Pancreas (tissue), 10 donors: ENCODE measurements around the gene SYF2. TPM values are rescaled to one million over a fixed set of nuclear protein-coding genes. Genes with fewer than 3 reads are reported as not detected.

Source experiments
- ATAC-seq, 4 donors: fragments of 200-7000 bp; cut with Tn5 transposase; one replicate each; pipeline versions ENCODE4 v1.8.0 to v1.9.1; 2020; ENCODE audit warnings: mild to moderate bottlenecking in 4 of 4, moderate library complexity in 4 of 4
- DNase-seq, 6 donors: peaks; one replicate each; pipeline ENCODE4 v3.0.0-alpha.2; 2020
- FAIRE-seq: peaks from 2 replicates; lab custom pipeline; 2012; peaks lifted over from hg19 to GRCh38; lab: Jason Lieb, UNC
- H3K27ac ChIP-seq, 4 donors: fragments of 200-600 bp; sonication (generic); 1 replicate in 3 of 4; 2 replicates in 1 of 4; pipeline versions ENCODE4 v1.5.0 to v1.8.0; 2020
- H3K27me3 ChIP-seq, 4 donors: fragments of 200-600 bp; one replicate each; pipeline ENCODE4 v1.8.0; 2021
- H3K36me3 ChIP-seq, 3 donors: fragments of 200-600 bp; sonication (generic) in 1 of 3; one replicate each; pipeline versions ENCODE4 v1.5.0 to v1.8.0; 2020 to 2021
- H3K4me1 ChIP-seq, 3 donors: fragments of 200-600 bp; one replicate each; pipeline ENCODE4 v1.8.0; 2021
- H3K4me3 ChIP-seq, 4 donors: fragments of 200-600 bp; sonication (generic) in 2 of 4; one replicate each; pipeline versions ENCODE4 v1.5.0 to v1.8.0; 2020 to 2021
- H3K9me3 ChIP-seq, 4 donors: fragments of 200-600 bp; one replicate each; pipeline ENCODE4 v1.8.0; 2021
- WGBS, 2 donors: extraction: QIAGEN DNeasy Blood & Tissue Kit; methylation state at CpG; one replicate each; pipeline ENCODE4 v1.1.7; 2013; 5-methylcytosine and 5-hydroxymethylcytosine counted together
- intact Hi-C, 3 donors: fragments of 100-400 bp; cut with DNase I; formaldehyde crosslinking; loops; one replicate each; pipeline versions ENCODE4 v1.11.1 to v1.14.2; 2022
- polyA plus RNA-seq, 2 donors: library from polyadenylated mRNA; stranded (reverse); fragments of 200-250 nt; gene quantifications; one replicate each; pipeline ENCODE4 v1.2.3, GENCODE V29; 2013
- total RNA-seq, 6 donors: library from RNA; stranded (reverse); fragmentation: NEBNext Ultra II Directional in 4 of 6; extraction: Animal tissue kit (Norgen Biotek cat#: 25700) in 4 of 6; gene quantifications; one replicate each; pipeline versions ENCODE4 v1.2.1 to v1.2.4, GENCODE V29; 2021 to 2023
- TF ChIP-seq, protein P1 (sequence below), 4 donors: fragments of 200-600 bp; sonication (generic) in 3 of 4; IDR thresholded peaks; one replicate each; pipeline versions ENCODE4 v1.5.0 to v1.8.0; 2021; ENCODE audit warnings: antibody characterized with exemption in 4 of 4
- donor health status: healthy with polysubstance abuse.
- donor health status: DM: no; HTN: no; CAD: no; lungs with moderate emphysema.
- donor health status: DM: no; HTN: no; CAD: no.
- donor health status: control.
- donor health status: control.
- donor health status: Bipolar disorder and iron deficiency.
- donor health status: DM: yes; HTN: yes; CAD: no.
- donor health status: DM: no; HTN: no; CAD: no.
- donor health status: DM: no; HTN: no; CAD: no.
- donor health status: DM: yes; HTN: yes; CAD: no.

Gene SYF2
- total and polyA plus RNA-seq, 8 donors: 19.0 to 49.3 (median 22.5) TPM

DNA sequence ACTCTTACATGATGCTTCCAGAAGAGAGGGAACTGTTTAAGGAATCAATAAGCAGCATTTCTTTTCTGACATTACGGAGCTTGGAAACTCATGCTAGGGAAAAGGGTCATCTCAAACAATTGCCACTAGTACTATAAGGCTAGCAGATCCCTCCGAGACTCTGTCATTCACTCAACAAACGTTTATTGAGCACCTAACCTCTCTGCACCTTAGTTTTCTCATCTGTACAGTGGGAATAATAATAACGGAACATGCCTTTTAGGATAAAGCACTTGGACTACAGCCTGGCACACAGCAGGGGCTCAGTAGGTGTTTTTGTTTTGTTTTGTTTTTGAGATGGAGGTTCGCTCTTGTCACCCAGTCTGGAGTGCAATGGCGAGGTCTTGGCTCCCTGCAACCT is 51.3 kb downstream of the SYF2 start:
- no peak for ATAC-seq
- no peak for DNase-seq
- Histone ChIP-seq H3K27me3 (no peaks in the 10 kb centered on the region), H3K9me3 (no peaks in the 10 kb centered on the region), H3K27ac (no peak overlapping the region), H3K4me3 (no peak overlapping the region), H3K36me3 (no peaks in the 10 kb centered on the region), H3K4me1 (no peaks in the 10 kb centered on the region)
- intact Hi-C loops: no loop called here
- WGBS, 2 donors: 79 to 82% methylated on average over 6 of the region's 6 CpGs
- no peak for FAIRE-seq
- TF ChIP-seq, protein P1, sequence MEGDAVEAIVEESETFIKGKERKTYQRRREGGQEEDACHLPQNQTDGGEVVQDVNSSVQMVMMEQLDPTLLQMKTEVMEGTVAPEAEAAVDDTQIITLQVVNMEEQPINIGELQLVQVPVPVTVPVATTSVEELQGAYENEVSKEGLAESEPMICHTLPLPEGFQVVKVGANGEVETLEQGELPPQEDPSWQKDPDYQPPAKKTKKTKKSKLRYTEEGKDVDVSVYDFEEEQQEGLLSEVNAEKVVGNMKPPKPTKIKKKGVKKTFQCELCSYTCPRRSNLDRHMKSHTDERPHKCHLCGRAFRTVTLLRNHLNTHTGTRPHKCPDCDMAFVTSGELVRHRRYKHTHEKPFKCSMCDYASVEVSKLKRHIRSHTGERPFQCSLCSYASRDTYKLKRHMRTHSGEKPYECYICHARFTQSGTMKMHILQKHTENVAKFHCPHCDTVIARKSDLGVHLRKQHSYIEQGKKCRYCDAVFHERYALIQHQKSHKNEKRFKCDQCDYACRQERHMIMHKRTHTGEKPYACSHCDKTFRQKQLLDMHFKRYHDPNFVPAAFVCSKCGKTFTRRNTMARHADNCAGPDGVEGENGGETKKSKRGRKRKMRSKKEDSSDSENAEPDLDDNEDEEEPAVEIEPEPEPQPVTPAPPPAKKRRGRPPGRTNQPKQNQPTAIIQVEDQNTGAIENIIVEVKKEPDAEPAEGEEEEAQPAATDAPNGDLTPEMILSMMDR (IDR thresholded peaks at IDR 0.05): no peak

DNA sequence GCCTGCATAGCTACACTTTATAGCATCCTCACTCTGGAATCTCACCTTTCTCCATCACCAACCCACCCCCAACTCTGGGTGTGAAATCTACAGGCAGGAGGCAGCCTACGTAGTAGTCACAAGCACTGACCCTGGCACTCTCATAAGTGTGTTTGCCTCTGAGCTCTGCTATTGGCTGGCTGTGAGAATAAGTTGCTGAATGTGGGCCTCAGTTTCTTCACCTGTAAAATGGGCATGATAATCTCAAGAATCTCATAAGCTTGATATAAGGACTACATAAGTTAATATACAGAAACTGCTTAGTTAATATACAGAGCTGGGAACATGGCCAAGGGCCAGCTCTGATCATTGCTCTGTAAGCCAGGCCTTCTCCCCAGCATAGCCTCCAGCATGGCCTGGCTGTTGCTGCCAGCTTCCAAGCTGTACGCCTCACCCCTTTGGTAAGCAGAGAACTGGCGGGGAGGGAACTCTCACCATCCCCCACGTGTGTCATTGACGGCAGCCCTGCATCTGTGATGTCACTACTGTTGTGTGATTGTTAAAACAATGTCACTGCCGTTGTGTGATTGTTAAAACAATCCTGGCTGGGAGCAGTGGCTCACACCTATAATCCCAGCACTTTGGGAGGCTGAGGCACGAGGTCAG is 53.3 kb downstream of the SYF2 start:
- H3K36me3 ChIP-seq: no peaks in the 10 kb centered on the region
- H3K9me3 ChIP-seq: no peaks in the 10 kb centered on the region
- 67 to 79% methylated on average over 7 of the region's 7 CpGs for WGBS, 2 donors
- no peaks in the 10 kb centered on the region for H3K27me3 ChIP-seq
- peak in 1 of 6 donors; percentile 1 for DNase-seq
- ATAC-seq: no peak
- no peak overlapping the region for H3K4me3 ChIP-seq
- intact Hi-C loops: no loop called here
- TF ChIP-seq, protein P1 (IDR thresholded peaks at IDR 0.05): no peak
- H3K4me1 ChIP-seq: no peaks in the 10 kb centered on the region
- FAIRE-seq: no peak
- no peak overlapping the region for H3K27ac ChIP-seq

DNA sequence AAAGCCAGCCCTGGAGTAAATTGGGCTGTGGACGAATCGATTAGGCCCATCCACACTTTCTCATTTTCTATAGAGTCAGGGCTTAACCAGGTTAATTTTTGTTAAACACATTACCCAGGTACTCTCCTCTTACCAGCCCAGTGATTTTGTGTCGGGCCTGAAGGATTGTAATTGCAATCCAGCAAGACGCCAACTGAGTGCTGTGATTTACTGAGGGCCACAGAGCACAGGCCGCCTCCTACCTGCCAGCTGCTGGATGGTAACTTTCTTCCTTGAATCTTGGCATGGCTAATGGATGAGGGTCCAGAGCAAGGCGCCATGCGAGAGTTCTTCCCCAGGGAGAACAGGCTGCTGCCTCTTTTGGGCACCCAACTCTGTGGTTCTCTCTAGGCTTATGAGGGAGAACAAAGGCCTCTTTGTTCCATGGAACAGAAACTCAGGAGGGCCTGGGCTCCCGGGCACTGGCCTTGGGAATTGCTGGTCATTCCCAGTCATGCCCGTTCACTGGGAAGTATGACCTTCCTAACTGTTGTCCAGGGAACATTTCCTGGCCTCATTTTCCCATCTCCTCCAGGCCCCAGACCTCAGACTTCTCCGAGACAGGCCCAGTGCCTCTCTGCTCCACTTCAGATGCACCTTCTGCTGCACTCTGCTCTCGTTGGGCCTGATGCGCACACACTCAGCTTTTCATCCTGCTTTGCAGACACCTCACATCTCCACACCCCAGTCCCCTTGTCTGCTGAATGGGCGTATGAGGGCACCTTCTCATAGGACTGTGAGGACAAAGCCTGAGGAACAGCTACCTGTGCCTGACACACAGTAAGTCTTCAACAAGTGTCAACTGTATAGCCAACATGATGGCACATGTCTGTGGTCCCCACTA is 57.3 kb downstream of the SYF2 start:
- no peak overlapping the region for H3K4me3 ChIP-seq
- WGBS, 2 donors: 76 to 77% methylated on average over 13 of the region's 13 CpGs
- DNase-seq: no peak
- H3K27ac ChIP-seq: no peak overlapping the region
- peak in 2 of 4 donors; percentile 52 to 72 for ATAC-seq
- no peaks in the 10 kb centered on the region for H3K36me3 ChIP-seq
- H3K9me3 ChIP-seq: no peaks in the 10 kb centered on the region
- H3K4me1 ChIP-seq: no peaks in the 10 kb centered on the region
- intact Hi-C loops: no loop called here
- H3K27me3 ChIP-seq: no peaks in the 10 kb centered on the region
- TF ChIP-seq, protein P1 (IDR thresholded peaks at IDR 0.05): no peak
- FAIRE-seq: no peak

DNA sequence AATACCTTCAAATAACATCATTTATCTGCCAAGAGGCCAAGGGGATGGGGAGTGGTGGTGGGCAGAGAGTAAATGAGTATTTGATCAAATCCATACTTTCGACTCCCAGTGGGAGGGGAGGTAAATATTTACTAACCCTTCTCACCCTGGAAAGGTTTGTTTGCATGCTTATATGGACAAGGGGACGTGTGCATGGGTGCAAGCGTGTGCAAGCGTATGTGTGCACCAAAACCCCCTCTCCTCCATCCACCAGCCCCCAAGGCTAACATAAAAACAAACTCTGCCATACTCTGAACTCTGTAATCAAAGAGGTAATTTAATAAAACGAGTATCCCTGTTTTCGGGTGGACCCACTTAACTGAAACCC is 58.0 kb downstream of the SYF2 start:
- H3K4me1 ChIP-seq: no peaks in the 10 kb centered on the region
- H3K4me3 ChIP-seq: no peak overlapping the region
- no peaks in the 10 kb centered on the region for H3K27me3 ChIP-seq
- H3K36me3 ChIP-seq: no peaks in the 10 kb centered on the region
- H3K27ac ChIP-seq: no peak overlapping the region
- ATAC-seq: no peak
- FAIRE-seq: no peak
- no peak for DNase-seq
- no peaks in the 10 kb centered on the region for H3K9me3 ChIP-seq
- TF ChIP-seq, protein P1 (IDR thresholded peaks at IDR 0.05): no peak
- intact Hi-C loops: no loop called here
- 73 to 74% methylated on average over 6 of the region's 6 CpGs for WGBS, 2 donors
